ENCODE measurements around the gene CNR2.
A peak's percentile ranks its signal among the peaks of the same experiment; 100 is the strongest.

Gene CNR2

GRCh38 chr1:23869051-23869450 lies 44.1 kb downstream of the CNR2 start:
- TF ChIP-seq CTCF (IDR thresholded peaks at IDR 0.05; ENCODE audit: low read depth, low read length, missing control alignments): no peak
- no peak for DNase-seq (ENCODE audit: low read depth)
- peak overlapping the region; percentile 61 for H3K4me3 ChIP-seq (ENCODE audit: low read depth, low read length)

- peak overlapping the region; percentile 61 for H3K4me3 ChIP-seq (ENCODE audit: low read depth, low read length)
- no peak for DNase-seq (ENCODE audit: low read depth)
- TF ChIP-seq CTCF (IDR thresholded peaks at IDR 0.05; ENCODE audit: low read depth, low read length, missing control alignments): no peak
Measured at GRCh38 chr1:23868557-23869016, 44.6 kb downstream of the CNR2 start.

- peak; percentile 92 for TF ChIP-seq CTCF (IDR thresholded peaks at IDR 0.05; ENCODE audit: low read depth, low read length, missing control alignments)
- DNase-seq (ENCODE audit: low read depth): peak; percentile 92
Measured at GRCh38 chr1:23867895-23868556, 45.1 kb downstream of the CNR2 start, which contains the start of gene FUCA1. FUCA1 (minus strand) TSS chr1:23868290; CDS start chr1:23868286, 4 bp downstream.

GRCh38 chr1:23867542-23867894 lies 45.6 kb downstream of the CNR2 start:
- no peak for TF ChIP-seq CTCF (IDR thresholded peaks at IDR 0.05; ENCODE audit: low read depth, low read length, missing control alignments)
- no peak for DNase-seq (ENCODE audit: low read depth)
- peak overlapping the region; percentile 61 for H3K4me3 ChIP-seq (ENCODE audit: low read depth, low read length)

More at GRCh38 chr1:23867895-23868556, 45.1 kb downstream of the CNR2 start, which contains the start of gene FUCA1:
- H3K4me3 ChIP-seq (ENCODE audit: low read depth, low read length): peak within 1 kb of the TSS; percentile 61

- DNase-seq (ENCODE audit: low read depth): peak; percentile 52
Measured at GRCh38 chr1:23865543-23865930, 47.6 kb downstream of the CNR2 start.

GRCh38 chr1:23864801-23865542 lies 48.2 kb downstream of the CNR2 start:
- H3K4me3 ChIP-seq (ENCODE audit: low read depth, low read length): no peak overlapping the region
- DNase-seq (ENCODE audit: low read depth): no peak

More at GRCh38 chr1:23865543-23865930, 47.6 kb downstream of the CNR2 start:
- no peak for TF ChIP-seq CTCF (IDR thresholded peaks at IDR 0.05; ENCODE audit: low read depth, low read length, missing control alignments)
- H3K4me3 ChIP-seq (ENCODE audit: low read depth, low read length): no peak overlapping the region

More at GRCh38 chr1:23864801-23865542, 48.2 kb downstream of the CNR2 start:
- TF ChIP-seq CTCF (IDR thresholded peaks at IDR 0.05; ENCODE audit: low read depth, low read length, missing control alignments): no peak

Data from GM12864 (cell line).